Measurements from ENCODE around the gene ZNF81. TPM values are rescaled to one million over a fixed set of nuclear protein-coding genes. Genes with fewer than 3 reads are reported as not detected.

The ZNF81 gene
- total RNA-seq, 1 experiment from 2014 or later: 4.4 TPM

- Histone ChIP-seq H4K20me1 (ENCODE audit: low read length) (no peaks in the 10 kb centered on the region), H3K27me3 (ENCODE audit: low read length) (no peaks in the 10 kb centered on the region), H3K4me3 (ENCODE audit: low read length) (no peak overlapping the region), H3K4me1 (ENCODE audit: insufficient read depth, low read length) (no peaks in the 10 kb centered on the region), H2AFZ (ENCODE audit: low read length) (no peak overlapping the region), H3F3A (ENCODE audit: low read length, unreplicated experiment) (no peaks in the 10 kb centered on the region), H3K9me3 (ENCODE audit: low read length) (no peaks in the 10 kb centered on the region), H3K9me2 (replicated peaks; ENCODE audit: low read length) (no peaks in the 10 kb centered on the region), H3K79me2 (ENCODE audit: low read length) (no peaks in the 10 kb centered on the region), H3K9ac (ENCODE audit: low read length) (no peak overlapping the region), H3K27ac (ENCODE audit: low read length) (no peak overlapping the region), H3K36me3 (ENCODE audit: low read depth, low read length) (peaks cover 5% of the 10 kb centered on the region; the same call in 1 of the 2 replicates), H3K4me2 (ENCODE audit: low read length) (no peak overlapping the region)
- TF ChIP-seq EZH2phosphoT487 (IDR thresholded peaks at IDR 0.05; ENCODE audit: borderline replicate concordance, low read length) (no peak), EZH2 (IDR thresholded peaks at IDR 0.05; ENCODE audit: low read length, unreplicated experiment) (no peak), CTCF (conservative IDR thresholded peaks at IDR 0.05; ENCODE audit: low read depth, low read length) (no peak)
- CTCF ChIA-PET: no interaction called here
- intact Hi-C loops (cut with micrococcal nuclease): no loop called here
- DNase-seq (no peak), ATAC-seq (no peak)
- POLR2A ChIA-PET (ENCODE audit: unreplicated experiment): no interaction called here
- no TSS peak for BruUV-seq (replicated peaks)
These were observed 41.5 kb downstream of the ZNF81 start for GRCh38 chrX:47878198-47878597.

- Histone ChIP-seq H3K27ac (ENCODE audit: low read length) (no peak overlapping the region), H3K9me2 (replicated peaks; ENCODE audit: low read length) (no peaks in the 10 kb centered on the region), H3F3A (ENCODE audit: low read length, unreplicated experiment) (no peaks in the 10 kb centered on the region), H3K9me3 (ENCODE audit: low read length) (no peaks in the 10 kb centered on the region), H3K36me3 (ENCODE audit: low read depth, low read length) (peaks cover 5% of the 10 kb centered on the region; the same call in 1 of the 2 replicates), H2AFZ (ENCODE audit: low read length) (no peak overlapping the region), H3K27me3 (ENCODE audit: low read length) (no peaks in the 10 kb centered on the region), H3K4me2 (ENCODE audit: low read length) (no peak overlapping the region), H3K79me2 (ENCODE audit: low read length) (no peaks in the 10 kb centered on the region), H3K4me3 (ENCODE audit: low read length) (no peak overlapping the region), H3K4me1 (ENCODE audit: insufficient read depth, low read length) (no peaks in the 10 kb centered on the region), H3K9ac (ENCODE audit: low read length) (no peak overlapping the region), H4K20me1 (ENCODE audit: low read length) (no peaks in the 10 kb centered on the region)
- TF ChIP-seq EZH2phosphoT487 (IDR thresholded peaks at IDR 0.05; ENCODE audit: borderline replicate concordance, low read length): no peak
- no peak for TF ChIP-seq CTCF (conservative IDR thresholded peaks at IDR 0.05; ENCODE audit: low read depth, low read length)
- no peak for TF ChIP-seq EZH2 (IDR thresholded peaks at IDR 0.05; ENCODE audit: low read length, unreplicated experiment)
- no TSS peak for BruUV-seq (replicated peaks)
- CTCF ChIA-PET: no interaction called here
- intact Hi-C loops (cut with micrococcal nuclease): no loop called here
- ATAC-seq (no peak), DNase-seq (no peak)
- POLR2A ChIA-PET (ENCODE audit: unreplicated experiment): no interaction called here
These were observed 42.8 kb downstream of the ZNF81 start for GRCh38 chrX:47879463-47879862.

- BruUV-seq (replicated peaks): no TSS peak
- H2AFZ ChIP-seq (ENCODE audit: low read length): no peak overlapping the region
These were observed 44.2 kb downstream of the ZNF81 start for GRCh38 chrX:47880927-47881326.

More at GRCh38 chrX:47880927-47881326, 44.2 kb downstream of the ZNF81 start:
- H3K4me2 ChIP-seq (ENCODE audit: low read length): no peak overlapping the region
- no peaks in the 10 kb centered on the region for H3K79me2 ChIP-seq (ENCODE audit: low read length)
- H3F3A ChIP-seq (ENCODE audit: low read length, unreplicated experiment): no peaks in the 10 kb centered on the region
- POLR2A ChIA-PET (ENCODE audit: unreplicated experiment): no interaction called here
- peaks cover 5% of the 10 kb centered on the region; the same call in 1 of the 2 replicates for H3K36me3 ChIP-seq (ENCODE audit: low read depth, low read length)
- H3K4me3 ChIP-seq (ENCODE audit: low read length): no peak overlapping the region
- H3K27ac ChIP-seq (ENCODE audit: low read length): no peak overlapping the region
- no peaks in the 10 kb centered on the region for H3K27me3 ChIP-seq (ENCODE audit: low read length)
- ATAC-seq: no peak
- H3K9me3 ChIP-seq (ENCODE audit: low read length): no peaks in the 10 kb centered on the region
- no peaks in the 10 kb centered on the region for H3K4me1 ChIP-seq (ENCODE audit: insufficient read depth, low read length)
- intact Hi-C loops (cut with micrococcal nuclease): no loop called here
- TF ChIP-seq CTCF (conservative IDR thresholded peaks at IDR 0.05; ENCODE audit: low read depth, low read length) (no peak), EZH2 (IDR thresholded peaks at IDR 0.05; ENCODE audit: low read length, unreplicated experiment) (no peak)
- CTCF ChIA-PET: no interaction called here
- H3K9me2 ChIP-seq (replicated peaks; ENCODE audit: low read length): no peaks in the 10 kb centered on the region
- no peak for DNase-seq
- H3K9ac ChIP-seq (ENCODE audit: low read length): no peak overlapping the region
- no peaks in the 10 kb centered on the region for H4K20me1 ChIP-seq (ENCODE audit: low read length)

Data from PC-3 (cell line).